Loucy (cell line): ENCODE results near the gene PTPRZ1.

ENCODE experiments used
- CTCF ChIP-seq: fragments of 200-600 bp; sonication (generic); conservative IDR thresholded peaks from 2 replicates; pipeline ENCODE4 v1.5.1; 2014; ENCODE audit warnings: mild to moderate bottlenecking, antibody characterized with exemption, low read length
- EZH2phosphoT487 ChIP-seq: fragments of 200-600 bp; IDR thresholded peaks from 2 replicates; pipeline ENCODE4 v1.6.1; 2018; ENCODE audit warnings: antibody characterized with exemption, mild to moderate bottlenecking, moderate library complexity, borderline replicate concordance

GRCh38 chr7:121862591-121862990, 10.4 kb upstream of the PTPRZ1 start:
- no peak for TF ChIP-seq CTCF
- no peak for TF ChIP-seq EZH2phosphoT487
